Chondrocyte (in vitro differentiated cells): ENCODE results near the gene SMOC2. TPM values are rescaled to one million over a fixed set of nuclear protein-coding genes. Genes with fewer than 3 reads are reported as not detected.

Experiments used
- DNase-seq: peaks from one replicate; pipeline ENCODE4 v3.0.0; 2021; ENCODE audit warnings: mixed read lengths, low spot score
- H3K27ac Mint-ChIP-seq: one replicate; pipeline ENCODE4 v1.8.0; 2021; ENCODE audit warnings: mild to moderate bottlenecking, moderate library complexity, mixed read lengths; ENCODE audit not compliant: unreplicated experiment
- H3K27me3 Mint-ChIP-seq: 2 replicates; pipeline ENCODE4 v1.8.0; 2021; ENCODE audit warnings: low read depth, mixed read lengths
- H3K36me3 Mint-ChIP-seq: 2 replicates; pipeline ENCODE4 v1.8.0; 2021; ENCODE audit warnings: low read depth, mixed read lengths
- H3K4me1 Mint-ChIP-seq: 2 replicates; pipeline ENCODE4 v1.8.0; 2021; ENCODE audit warnings: low read depth, mild to moderate bottlenecking, mixed read lengths
- H3K4me3 Mint-ChIP-seq: one replicate; pipeline ENCODE4 v1.8.0; 2021; ENCODE audit warnings: mild to moderate bottlenecking, moderate library complexity, mixed read lengths; ENCODE audit not compliant: unreplicated experiment
- H3K9me3 Mint-ChIP-seq: 2 replicates; pipeline ENCODE4 v1.8.0; 2021; ENCODE audit warnings: low read depth, mixed read lengths
- CTCF ChIP-seq: fragments of 200-600 bp; sonication (generic); IDR thresholded peaks from 2 replicates; pipeline ENCODE4 v1.5.0; 2021; ENCODE audit warnings: antibody characterized with exemption, mild to moderate bottlenecking, moderate library complexity
- total RNA-seq: library from RNA; stranded (reverse); gene quantifications from 3 replicates; pipeline ENCODE4 v1.2.1, GENCODE V29; 2021

The SMOC2 gene
- total RNA-seq, 1 donor from 2014 or later = 148 TPM

DNA sequence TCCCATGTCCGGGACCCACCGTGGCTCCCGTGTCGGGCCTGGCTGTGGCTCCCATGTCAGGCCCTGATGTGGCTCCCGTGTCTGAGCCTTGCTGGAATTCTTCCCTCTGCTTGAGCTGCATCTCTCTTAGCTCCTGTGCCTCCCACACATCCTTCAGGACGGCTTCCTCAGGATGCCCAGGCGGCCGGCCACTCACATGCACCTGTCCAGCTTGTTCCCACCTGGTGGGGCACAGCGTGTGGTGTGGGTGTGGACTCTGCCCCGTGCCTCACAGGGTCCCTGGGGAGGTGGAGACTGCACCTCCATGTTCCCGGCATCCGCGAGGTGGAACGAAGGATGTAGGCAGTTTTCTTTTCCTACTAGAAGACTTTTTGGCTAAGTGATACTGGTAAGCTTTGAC lies 170.7 kb downstream of the SMOC2 start:
- H3K4me3 Mint-ChIP-seq = no peak overlapping the region

DNA sequence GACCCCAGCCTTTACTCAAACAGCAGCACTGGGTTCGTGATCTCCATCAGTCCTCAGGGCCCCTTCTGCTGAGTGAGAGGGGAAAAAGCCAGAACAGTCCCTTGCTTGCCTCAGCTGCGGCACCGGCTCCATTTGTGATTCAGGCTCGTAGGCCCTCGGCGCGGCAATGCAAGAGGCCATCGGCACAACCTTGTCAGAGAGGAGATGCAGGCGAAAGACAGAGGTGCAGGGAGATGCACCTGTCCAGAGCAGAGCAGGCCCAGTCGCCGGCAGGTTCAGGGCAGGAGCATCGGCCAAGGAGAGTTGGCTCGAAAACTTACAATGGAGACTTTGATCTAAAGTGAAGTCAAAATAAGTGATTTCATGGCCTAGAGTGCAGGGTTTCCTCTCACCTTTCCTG lies 171.6 kb downstream of the SMOC2 start:
- Mint-ChIP-seq H3K27ac (no peak overlapping the region), H3K27me3 (peaks cover 10% of the 10 kb centered on the region), H3K4me3 (no peak overlapping the region), H3K4me1 (peaks cover 15% of the 10 kb centered on the region), H3K9me3 (no peaks in the 10 kb centered on the region), H3K36me3 (peaks cover 28% of the 10 kb centered on the region)
- no peak for TF ChIP-seq CTCF
- DNase-seq = no peak

More for the DNA sequence above, 170.7 kb downstream of the SMOC2 start:
- no peak for TF ChIP-seq CTCF
- no peaks in the 10 kb centered on the region for H3K9me3 Mint-ChIP-seq
- no peak for DNase-seq
- H3K4me1 Mint-ChIP-seq = peaks cover 6% of the 10 kb centered on the region
- H3K36me3 Mint-ChIP-seq = peaks cover 29% of the 10 kb centered on the region
- H3K27ac Mint-ChIP-seq = no peak overlapping the region
- peaks cover 12% of the 10 kb centered on the region for H3K27me3 Mint-ChIP-seq

DNA sequence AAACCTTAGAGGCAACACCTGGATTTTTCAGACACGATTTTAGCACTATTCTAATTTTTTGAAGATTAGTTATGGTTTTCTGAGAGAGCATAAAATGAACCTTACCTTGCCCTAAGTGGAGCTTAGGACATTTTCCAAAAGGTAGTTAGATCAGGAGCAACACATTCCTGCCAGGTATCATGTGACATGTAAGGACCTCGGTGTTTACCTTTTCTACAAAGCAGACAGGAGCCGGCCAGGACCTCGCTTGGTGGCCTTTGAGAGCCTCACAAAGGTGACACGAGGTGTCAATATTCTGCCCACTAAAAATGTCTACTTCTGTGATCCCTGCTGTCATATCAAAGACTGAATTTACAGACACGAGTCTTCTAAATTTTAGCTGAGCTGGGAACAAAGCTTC lies 174.9 kb downstream of the SMOC2 start:
- DNase-seq = no peak
- no peaks in the 10 kb centered on the region for H3K9me3 Mint-ChIP-seq
- no peaks in the 10 kb centered on the region for H3K27me3 Mint-ChIP-seq
- peaks cover 33% of the 10 kb centered on the region for H3K4me1 Mint-ChIP-seq
- no peak overlapping the region for H3K27ac Mint-ChIP-seq
- no peak overlapping the region for H3K4me3 Mint-ChIP-seq
- no peak for TF ChIP-seq CTCF
- peaks cover 19% of the 10 kb centered on the region for H3K36me3 Mint-ChIP-seq

DNA sequence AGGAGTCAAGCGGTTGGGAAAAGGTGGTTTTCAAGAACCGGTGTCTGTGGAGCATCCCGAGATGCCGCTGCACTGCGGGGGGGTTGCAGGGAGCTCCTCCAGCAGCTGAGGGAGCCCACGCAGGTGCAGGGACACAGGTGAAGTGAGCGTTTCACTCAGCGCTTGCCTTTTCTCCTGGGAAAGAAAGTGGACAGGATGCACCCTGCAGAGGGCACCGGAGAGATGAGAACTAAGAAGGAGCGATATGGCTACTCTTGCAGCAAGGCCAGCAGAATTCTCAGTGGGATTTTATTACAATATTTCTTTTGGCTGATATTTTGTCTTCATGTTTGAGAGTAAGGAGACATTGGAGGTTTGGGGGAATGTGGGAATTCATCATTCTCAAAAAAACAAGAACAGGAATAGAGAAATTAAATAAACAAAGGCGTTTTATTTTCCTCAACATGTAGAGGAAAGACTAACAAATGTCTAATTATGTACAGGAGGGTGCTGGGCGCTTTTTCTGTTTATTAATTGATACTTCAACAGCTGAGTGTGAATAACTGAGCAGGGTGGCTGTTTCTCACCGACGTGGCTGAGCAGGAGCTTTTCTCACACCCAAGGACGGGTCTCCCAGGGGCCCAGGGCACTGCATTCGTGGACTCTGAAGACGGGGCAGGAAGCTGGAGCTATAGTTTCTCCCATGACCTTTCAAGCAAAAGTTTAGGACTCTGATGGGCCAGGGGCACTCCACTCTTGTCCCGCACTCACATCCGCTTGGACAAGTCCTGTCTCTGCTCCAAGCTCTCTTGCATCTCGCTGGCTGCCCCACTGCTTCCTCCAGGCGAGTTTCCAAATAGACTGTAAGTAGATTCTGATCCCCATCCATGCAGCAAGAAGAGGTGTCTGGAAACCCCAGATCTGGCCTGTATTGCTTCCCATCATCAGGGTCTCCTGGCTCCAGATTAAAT lies 176.1 kb downstream of the SMOC2 start:
- Mint-ChIP-seq H3K27me3 (no peaks in the 10 kb centered on the region), H3K36me3 (peaks cover 25% of the 10 kb centered on the region), H3K4me1 (peaks cover 33% of the 10 kb centered on the region), H3K27ac (no peak overlapping the region), H3K4me3 (no peak overlapping the region), H3K9me3 (no peaks in the 10 kb centered on the region)
- peak; percentile 77 for TF ChIP-seq CTCF
- DNase-seq = no peak

DNA sequence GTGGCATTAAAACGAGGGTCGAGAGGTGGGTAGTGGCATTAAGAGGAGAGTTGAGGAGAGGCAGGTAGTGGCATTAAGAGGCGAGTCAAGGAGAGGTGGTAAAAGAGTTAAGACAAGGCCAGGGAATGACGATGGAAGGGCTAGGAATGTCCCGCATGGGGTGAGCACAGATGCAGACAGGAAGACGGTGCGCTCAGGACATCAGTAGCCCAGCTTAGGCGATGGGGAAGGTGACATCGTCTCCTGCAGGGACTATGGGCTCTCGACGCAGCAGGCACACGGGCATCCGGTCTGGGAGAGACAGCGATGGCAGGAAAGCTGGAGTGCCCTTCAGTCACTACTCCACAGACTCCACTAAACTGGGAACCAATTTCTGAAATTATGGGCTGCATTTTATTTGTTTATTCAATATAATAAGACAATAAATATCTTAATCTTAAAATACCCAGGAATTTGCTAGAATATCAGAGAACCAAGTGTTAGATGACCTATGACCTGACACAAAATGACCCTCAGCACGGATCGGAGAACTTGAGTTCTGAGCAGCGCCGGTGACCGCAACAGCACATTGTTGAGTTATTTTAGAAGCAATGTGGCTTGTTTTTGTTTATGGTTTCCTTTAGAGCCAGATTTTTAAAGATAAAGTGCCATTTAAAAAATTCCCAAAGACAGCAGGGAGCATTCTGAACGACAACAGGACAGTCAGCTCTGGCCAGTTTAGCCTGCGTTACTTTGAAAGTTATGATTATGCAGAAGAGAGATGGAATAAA lies 177.7 kb downstream of the SMOC2 start:
- no peak overlapping the region for H3K27ac Mint-ChIP-seq
- no peak overlapping the region for H3K4me3 Mint-ChIP-seq
- no peak for DNase-seq
- no peak for TF ChIP-seq CTCF
- peaks cover 18% of the 10 kb centered on the region for H3K36me3 Mint-ChIP-seq
- H3K9me3 Mint-ChIP-seq = no peaks in the 10 kb centered on the region
- no peaks in the 10 kb centered on the region for H3K27me3 Mint-ChIP-seq
- H3K4me1 Mint-ChIP-seq = peaks cover 33% of the 10 kb centered on the region
